B cell (primary cell): ENCODE data around the gene ZNF322. TPM values are rescaled to one million over a fixed set of nuclear protein-coding genes. Genes with fewer than 3 reads are reported as not detected.

Experiments used
- ATAC-seq: fragments of 200-7000 bp; cut with Tn5 transposase; one replicate; pipeline ENCODE4 v1.10.0; 2021; ENCODE audit warnings: low read depth, mild to moderate bottlenecking, moderate number of reproducible peaks, moderate library complexity
- CTCF ChIA-PET: fragments of 350-600 bp; sonication (Branson Sonifier 250); formaldehyde crosslinking; loops from one replicate; lab custom pipeline; 2021; ENCODE audit warnings: antibody characterized with exemption, inconsistent platforms; lab: Charles Lee
- POLR2A ChIA-PET: fragments of 350-600 bp; sonication (Branson Sonifier 250); formaldehyde crosslinking; loops from one replicate; lab custom pipeline; 2021; ENCODE audit warnings: antibody characterized with exemption; lab: Charles Lee
- DNase-seq: peaks from one replicate; pipeline ENCODE4 v3.0.0; 2013
- H2AFZ ChIP-seq: 2 replicates; pipeline ENCODE4 v1.6.1; 2012; ENCODE audit warnings: mild to moderate bottlenecking, low read depth, low read length; ENCODE audit not compliant: insufficient read depth, poor library complexity, severe bottlenecking
- H3K27ac ChIP-seq, 2 donors: 1 replicate in 1 of 2; 2 replicates in 1 of 2; pipeline ENCODE4 v1.5.1; 2012 to 2013; ENCODE audit warnings: low read length in 2 of 2, mild to moderate bottlenecking in 2 of 2, moderate library complexity in 1 of 2
- H3K27me3 ChIP-seq, 4 experiments: fragments of 200-600 bp in 1 of 4; sonication (generic) in 1 of 4; replicated peaks in 1 of 4; 1 replicate in 2 of 4; 2 replicates in 2 of 4; pipeline versions ENCODE4 v1.6.1 to v1.7.0; 2013 to 2016; ENCODE audit warnings: low read length in 3 of 4, mild to moderate bottlenecking in 2 of 4, mixed read lengths in 1 of 4, moderate library complexity in 1 of 4; ENCODE audit not compliant: insufficient read depth in 4 of 4, control insufficient read depth in 3 of 4; ENCODE audit errors: control extremely low read depth in 1 of 4
- H3K36me3 ChIP-seq, 2 experiments: replicated peaks in 1 of 2; 1 replicate in 1 of 2; 2 replicates in 1 of 2; pipeline versions ENCODE4 v1.6.1 to v1.7.1; 2013; ENCODE audit warnings: low read length in 1 of 2; ENCODE audit not compliant: insufficient read depth in 2 of 2, control insufficient read depth in 1 of 2; ENCODE audit errors: control extremely low read depth in 1 of 2, extremely low read depth in 1 of 2
- H3K4me1 ChIP-seq, 2 donors: fragments of 200-600 bp in 1 of 2; sonication (generic) in 1 of 2; 1 replicate in 1 of 2; 2 replicates in 1 of 2; pipeline versions ENCODE4 v1.5.1 to v1.6.1; 2013 to 2017; ENCODE audit warnings: low read length in 2 of 2; ENCODE audit not compliant: control insufficient read depth in 2 of 2, insufficient read depth in 2 of 2
- H3K4me2 ChIP-seq: replicated peaks from 2 replicates; pipeline ENCODE3; 2012; ENCODE audit warnings: mild to moderate bottlenecking, low read depth, low read length; ENCODE audit not compliant: poor library complexity, severe bottlenecking
- H3K4me3 ChIP-seq, 5 experiments: fragments of 200-600 bp in 1 of 5; sonication (generic) in 1 of 5; 1 replicate in 3 of 5; 2 replicates in 2 of 5; pipeline versions ENCODE4 v1.5.1 to v1.7.0; 2011 to 2016; ENCODE audit warnings: low read length in 4 of 5, mild to moderate bottlenecking in 4 of 5, low read depth in 2 of 5, control low read depth in 1 of 5, moderate library complexity in 1 of 5; ENCODE audit not compliant: insufficient read depth in 1 of 5; ENCODE audit errors: control extremely low read depth in 1 of 5, extremely low read depth in 1 of 5
- H3K79me2 ChIP-seq: fragments of 200-600 bp; sonication (generic); one replicate; pipeline ENCODE4 v1.6.0; 2016; ENCODE audit warnings: low read length; ENCODE audit not compliant: control insufficient read depth, insufficient read depth
- H3K9ac ChIP-seq: fragments of 200-600 bp; sonication (generic); 2 replicates; pipeline ENCODE4 v1.6.1; 2017; ENCODE audit warnings: mild to moderate bottlenecking, low read length, moderate library complexity
- H3K9me3 ChIP-seq, 3 donors: one replicate each; pipeline versions ENCODE4 v1.6.1 to v1.7.1; 2013; ENCODE audit warnings: low read length in 2 of 3; ENCODE audit not compliant: control insufficient read depth in 2 of 3, insufficient read depth in 1 of 3; ENCODE audit errors: control extremely low read depth in 1 of 3
- H4K20me1 ChIP-seq: 2 replicates; pipeline ENCODE4 v1.6.0; 2012; ENCODE audit warnings: mild to moderate bottlenecking, low read length; ENCODE audit not compliant: insufficient read depth, control insufficient read depth, poor library complexity, severe bottlenecking
- H3K27ac Mint-ChIP-seq: one replicate; pipeline ENCODE4 v1.8.0; 2021; ENCODE audit warnings: mixed read lengths
- H3K27me3 Mint-ChIP-seq: one replicate; pipeline ENCODE4 v1.8.0; 2021; ENCODE audit warnings: mixed read lengths
- H3K4me1 Mint-ChIP-seq: one replicate; pipeline ENCODE4 v1.8.0; 2021; ENCODE audit warnings: mixed read lengths
- H3K4me3 Mint-ChIP-seq: one replicate; pipeline ENCODE4 v1.8.0; 2021; ENCODE audit warnings: mixed read lengths
- H3K9me3 Mint-ChIP-seq: one replicate; pipeline ENCODE4 v1.8.0; 2022; ENCODE audit warnings: mixed read lengths; ENCODE audit not compliant: insufficient read depth
- CTCF ChIP-seq: fragments of 200-600 bp; IDR thresholded peaks from one replicate; pipeline ENCODE4 v1.8.0; 2022; ENCODE audit warnings: antibody characterized with exemption, mild to moderate bottlenecking
- EZH2 ChIP-seq: IDR thresholded peaks from 2 replicates; pipeline ENCODE4 v1.6.1; 2012; ENCODE audit warnings: borderline replicate concordance, low read depth, mild to moderate bottlenecking, moderate library complexity, low read length; ENCODE audit not compliant: insufficient read depth, poor library complexity, severe bottlenecking
- WGBS: methylation state at CpG from one replicate; pipeline ENCODE4 v1.1.5; 2013; ENCODE audit warnings: missing lambda C conversion rate; ENCODE audit not compliant: insufficient coverage; 5-methylcytosine and 5-hydroxymethylcytosine counted together
- intact Hi-C: fragments of 100-400 bp; cut with micrococcal nuclease; formaldehyde crosslinking; loops from one replicate; pipeline ENCODE4 v1.10.0; 2022
- polyA plus RNA-seq: library from polyadenylated mRNA; depleted of rRNA; stranded (reverse); fragments of >200 nt; gene quantifications from 2 replicates; pipeline ENCODE4 v1.2.3, GENCODE V29; 2012
- total RNA-seq, 2 donors: library from RNA; stranded (reverse); fragments of 120-200 nt in 1 of 2; gene quantifications; 1 replicate in 1 of 2; 2 replicates in 1 of 2; pipeline versions ENCODE4 v1.2.3 to v1.2.4, GENCODE V29; 2013 to 2022

The ZNF322 gene
- total and polyA plus RNA-seq, 2 donors (not counting 1 experiment from before 2014, with no cell fraction given), result 3.2 to 27.6 TPM

- Mint-ChIP-seq H3K4me3 (no peak overlapping the region), H3K4me1 (peaks cover 20% of the 10 kb centered on the region), H3K27me3 (peaks cover 17% of the 10 kb centered on the region), H3K9me3 (no peaks in the 10 kb centered on the region), H3K27ac (peak overlapping the region; percentile 27)
- ChIA-PET CTCF (interaction anchor here (0.5 to 7.5 kb wide), 50 partner anchors 8 to 1300 kb away, joined by 3 to 132 read pairs (median 4); partner anchors contain the start of gene HMGN4), POLR2A (interaction anchor here (0.5 to 1.7 kb wide), 8 partner anchors 11 to 1277 kb away, joined by 3 to 8 read pairs (median 4); partner anchors contain the start of gene HMGN4)
- peak; percentile 44 for DNase-seq
- Histone ChIP-seq H3K4me3 (peak overlapping the region in 3 of 5 experiments; percentile 84 to 99 (median 99)), H3K4me1 (peaks cover 14 to 24% of the 10 kb centered on the region in 2 donors), H3K9me3 (no peaks in the 10 kb centered on the region), H3K27ac (no peak overlapping the region), H3K27me3 (peaks cover 2 to 29% (median 9%) of the 10 kb centered on the region in 4 experiments), H3K4me2 (peak overlapping the region; percentile 87), H3K79me2 (peaks cover 21% of the 10 kb centered on the region), H3K9ac (peak overlapping the region; percentile 82), H4K20me1 (peaks cover 9% of the 10 kb centered on the region), H3K36me3 (peaks cover 0 to 19% of the 10 kb centered on the region in 2 experiments), H2AFZ (peak overlapping the region; percentile 70)
- ATAC-seq, result no peak
- WGBS, result 19% methylated on average over 9 of the region's 23 CpGs
- intact Hi-C loops, result loop anchor here (2.0 to 10.0 kb wide), 10 partner anchors 123 to 1297 kb away; a partner anchor contains a TSS
- no peak for TF ChIP-seq CTCF
These were observed 64.6 kb downstream of the ZNF322 start for GRCh38 chr6:26594730-26595632.

GRCh38 chr6:26594131-26594498 is 65.4 kb downstream of the ZNF322 start:
- DNase-seq (no peak), ATAC-seq (no peak)
- Mint-ChIP-seq H3K4me1 (peaks cover 12% of the 10 kb centered on the region), H3K9me3 (no peaks in the 10 kb centered on the region), H3K27ac (no peak overlapping the region), H3K4me3 (no peak overlapping the region), H3K27me3 (peaks cover 21% of the 10 kb centered on the region)
- Histone ChIP-seq H3K9ac (no peak overlapping the region), H3K27ac (no peak overlapping the region), H4K20me1 (peaks cover 9% of the 10 kb centered on the region), H3K4me3 (no peak overlapping the region), H3K27me3 (peaks cover 2 to 29% (median 9%) of the 10 kb centered on the region in 4 experiments), H2AFZ (no peak overlapping the region), H3K4me1 (peaks cover 14 to 24% of the 10 kb centered on the region in 2 donors), H3K36me3 (peaks cover 0 to 12% of the 10 kb centered on the region in 2 experiments), H3K79me2 (peaks cover 21% of the 10 kb centered on the region), H3K9me3 (no peaks in the 10 kb centered on the region), H3K4me2 (no peak overlapping the region)
- no peak for TF ChIP-seq CTCF
- no peak for TF ChIP-seq EZH2
- intact Hi-C loops, result loop anchor here (2.0 to 10.0 kb wide), 4 partner anchors 569 to 1279 kb away; a partner anchor contains a TSS
- no CpG with 5 or more reads among the region's 6 CpGs for WGBS
- ChIA-PET POLR2A (interaction anchor here (0.6 kb wide), 1 partner anchor 398 kb away, joined by 3 read pairs; no protein-coding TSS in a partner anchor), CTCF (interaction anchor here (1.0 to 7.5 kb wide), 5 partner anchors 21 to 258 kb away, joined by 3 to 132 read pairs (median 6); no protein-coding TSS in a partner anchor)
